GF-D8 (cell line): ENCODE data around the gene PDE4D.
"Not testable (repeated sequence)": the region's sequence is repeated elsewhere in the genome, so short reads cannot be mapped to it uniquely, and the experiment has no call there.

Experiments
- DNase-seq: peaks from one replicate; lab custom pipeline; 2025; lab: John Stamatoyannopoulos, UW

The PDE4D gene

DNA sequence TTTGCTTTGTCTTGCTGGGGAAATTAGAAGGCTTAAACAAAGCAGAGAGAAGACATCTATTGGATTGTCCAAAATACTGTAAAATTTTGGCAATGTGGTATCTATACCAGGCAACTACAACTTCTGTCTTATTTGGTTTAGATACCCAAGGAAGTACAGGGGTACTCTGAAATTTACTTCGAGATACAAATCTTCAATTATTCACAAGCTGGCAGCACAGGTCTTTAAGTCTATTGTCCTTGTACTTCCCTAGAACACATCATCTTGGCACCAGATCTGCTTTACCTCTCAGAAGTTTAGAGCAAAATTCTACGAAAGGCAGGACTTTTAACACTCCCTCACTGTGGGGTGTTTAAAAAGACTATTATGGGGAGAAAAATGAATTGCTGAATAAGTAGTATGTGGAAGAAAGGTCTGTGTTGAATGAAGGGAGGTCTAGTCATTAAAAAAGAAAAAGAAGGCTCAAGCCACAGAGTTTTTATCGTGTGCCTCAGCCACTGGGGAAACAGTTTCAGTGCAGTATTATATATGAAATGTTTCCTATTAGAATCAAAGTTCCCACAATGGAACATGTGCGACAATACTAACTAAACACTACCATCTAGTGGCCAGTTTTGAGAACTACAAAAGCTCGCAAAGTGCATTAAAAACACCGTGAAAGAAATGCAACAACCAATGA, 93.7 kb downstream of the PDE4D start:
- peak; percentile 10 for DNase-seq

- no peak for DNase-seq
Measured at GRCh38 chr5:59798862-59799667, 94.5 kb downstream of the PDE4D start.

DNA sequence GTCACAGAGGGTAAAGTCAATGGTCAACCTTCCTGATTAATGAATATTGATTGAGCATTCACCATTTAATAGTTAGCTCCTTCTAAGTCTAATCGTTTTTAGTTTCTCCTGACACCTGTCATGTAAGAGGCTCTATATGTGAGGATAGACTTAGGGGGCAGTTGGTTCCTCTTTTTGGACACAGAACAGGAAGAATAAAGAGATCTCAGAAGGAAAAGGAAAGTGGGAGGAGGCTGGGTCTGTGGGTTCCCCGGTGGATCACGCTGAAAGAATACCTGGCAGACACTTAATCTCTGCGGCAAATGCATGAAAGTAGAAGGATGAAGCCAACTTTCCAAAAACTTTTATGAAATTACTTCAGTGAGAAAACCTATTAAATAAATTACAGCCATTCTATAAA, 98.4 kb downstream of the PDE4D start:
- DNase-seq: peak; percentile 51

- no peak for DNase-seq
Measured at GRCh38 chr5:59792983-59793585, 100.4 kb downstream of the PDE4D start.

DNA sequence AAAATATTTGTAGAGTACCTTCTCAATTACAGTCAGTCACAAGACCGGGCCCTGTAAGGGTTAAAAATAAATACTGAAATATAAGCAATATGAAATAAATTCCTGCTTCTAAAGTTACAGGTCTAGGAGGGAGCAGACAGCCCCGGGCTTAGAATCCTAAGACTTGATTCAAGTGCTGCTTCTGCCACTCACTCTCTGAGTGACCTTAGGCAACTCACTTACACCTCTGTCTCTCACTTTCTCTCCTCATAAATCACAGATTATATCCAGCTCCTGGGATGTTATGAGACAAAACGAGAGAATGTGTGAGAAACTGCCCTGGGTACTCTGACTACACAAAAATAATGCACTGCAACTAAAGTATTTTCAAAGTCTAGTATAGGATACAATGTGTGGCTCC, 101.9 kb downstream of the PDE4D start:
- no peak for DNase-seq

GRCh38 chr5:59790776-59791475, 102.6 kb downstream of the PDE4D start:
- DNase-seq: no peak

- DNase-seq: no peak
Measured at GRCh38 chr5:59790376-59790775, 103.2 kb downstream of the PDE4D start.

DNA sequence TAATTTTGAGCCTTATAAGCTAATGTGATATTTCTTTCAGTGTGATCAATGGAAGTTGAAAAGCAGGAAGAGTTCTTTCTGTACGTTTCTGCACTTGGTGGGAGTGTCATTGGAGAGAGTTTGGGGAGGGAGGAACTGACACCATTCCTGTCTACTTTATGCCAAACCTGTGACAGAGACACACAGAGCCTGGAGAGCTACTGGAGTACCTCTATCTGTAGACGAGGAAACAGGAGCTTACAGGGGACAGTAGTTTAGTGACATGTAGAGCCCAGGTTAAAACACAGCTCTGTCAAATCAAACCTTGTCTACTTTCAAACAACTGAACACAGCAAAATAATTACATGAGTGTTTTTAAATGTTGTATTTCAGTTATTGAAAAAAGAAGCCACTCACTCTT, 103.6 kb downstream of the PDE4D start:
- DNase-seq: no peak

GRCh38 chr5:59789197-59789596, 104.3 kb downstream of the PDE4D start:
- DNase-seq: no peak

- DNase-seq: no peak
Measured at GRCh38 chr5:59786334-59786805, 107.2 kb downstream of the PDE4D start.

- no peak for DNase-seq
Measured at GRCh38 chr5:59785676-59786333, 107.7 kb downstream of the PDE4D start.

- not testable (repeated sequence) for DNase-seq
Measured at GRCh38 chr5:59784708-59785107, 108.8 kb downstream of the PDE4D start.

DNA sequence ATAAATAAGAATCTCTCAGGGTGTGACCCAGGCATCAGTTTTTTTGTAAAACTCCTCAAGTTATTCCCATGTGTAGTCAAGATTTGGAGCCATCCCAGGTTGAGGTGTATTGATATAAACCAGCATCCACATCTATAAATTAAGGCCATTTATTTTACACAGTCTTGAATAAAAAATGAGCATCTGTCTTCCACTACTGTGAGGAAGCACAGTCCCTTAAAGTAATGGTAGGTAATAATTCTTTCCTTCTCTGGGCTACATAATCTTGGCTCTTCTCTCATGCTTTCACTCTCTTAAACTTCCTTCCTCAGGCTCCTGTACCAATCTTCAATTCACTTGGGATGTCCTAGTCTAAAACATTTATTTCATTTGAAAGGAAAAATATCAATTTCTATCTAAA, 110.3 kb downstream of the PDE4D start:
- no peak for DNase-seq

GRCh38 chr5:59782856-59783255, 110.7 kb downstream of the PDE4D start:
- no peak for DNase-seq

DNA sequence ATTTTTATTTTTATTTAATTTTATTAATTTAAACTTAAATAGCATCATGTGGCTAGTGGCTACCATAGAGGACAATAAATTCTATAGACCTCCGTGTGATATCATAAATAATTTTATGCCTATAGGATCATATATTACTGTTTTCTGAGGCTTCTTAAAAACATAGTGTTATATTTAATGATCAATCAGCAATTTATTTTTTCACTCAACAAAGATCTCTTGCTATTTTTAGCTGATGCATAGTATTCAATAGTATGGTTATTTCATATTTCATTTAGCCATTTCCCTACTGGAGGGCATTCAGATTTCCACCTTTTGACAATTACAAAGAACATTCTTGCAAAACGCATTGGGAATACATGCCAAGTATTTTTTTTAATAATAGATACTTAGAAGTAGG, 114.1 kb downstream of the PDE4D start:
- no peak for DNase-seq

- no peak for DNase-seq
Measured at GRCh38 chr5:59777028-59777427, 116.5 kb downstream of the PDE4D start.

DNA sequence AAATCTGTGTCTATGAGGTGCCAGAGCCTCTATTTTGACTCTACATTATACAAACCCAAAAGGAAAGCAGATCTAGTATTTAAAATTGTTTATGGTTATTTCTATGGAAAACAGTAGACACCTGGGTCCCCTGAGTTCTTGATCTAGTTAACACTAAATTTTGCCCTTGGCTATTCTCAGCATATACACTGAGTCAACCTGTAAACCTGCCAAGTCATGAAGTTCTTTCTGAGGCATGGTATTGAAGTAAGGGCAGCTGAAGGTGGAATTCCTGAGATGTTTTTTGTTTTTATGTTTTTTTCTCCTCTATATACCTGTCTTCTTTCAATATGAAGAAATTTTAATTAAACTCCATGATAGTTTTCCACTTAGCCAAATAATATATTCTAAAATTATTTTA, 120.2 kb downstream of the PDE4D start:
- DNase-seq: no peak

- DNase-seq: no peak
Measured at GRCh38 chr5:59772757-59773156, 120.8 kb downstream of the PDE4D start.

GRCh38 chr5:59772206-59772605, 121.3 kb downstream of the PDE4D start:
- no peak for DNase-seq

GRCh38 chr5:59770953-59771352, 122.6 kb downstream of the PDE4D start:
- DNase-seq: no peak

DNA sequence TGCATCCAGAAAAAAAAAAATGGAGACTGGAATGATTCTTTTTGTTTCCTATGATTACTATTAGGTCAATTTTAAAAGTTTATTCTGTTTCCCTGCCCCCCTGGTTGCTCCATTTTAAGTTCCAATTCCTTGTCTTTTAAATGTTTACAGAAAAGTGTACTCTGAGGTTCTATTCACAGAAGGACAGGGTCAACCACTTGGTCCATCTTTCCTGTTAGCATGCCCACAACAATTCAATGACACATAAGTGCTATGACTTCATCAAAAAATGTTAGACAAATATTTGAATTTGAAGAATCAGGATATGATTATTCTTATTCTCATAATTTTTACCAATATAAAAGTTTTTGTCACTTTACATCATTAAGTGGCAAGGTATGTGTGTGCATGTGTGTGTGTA, 123.7 kb downstream of the PDE4D start:
- no peak for DNase-seq

DNA sequence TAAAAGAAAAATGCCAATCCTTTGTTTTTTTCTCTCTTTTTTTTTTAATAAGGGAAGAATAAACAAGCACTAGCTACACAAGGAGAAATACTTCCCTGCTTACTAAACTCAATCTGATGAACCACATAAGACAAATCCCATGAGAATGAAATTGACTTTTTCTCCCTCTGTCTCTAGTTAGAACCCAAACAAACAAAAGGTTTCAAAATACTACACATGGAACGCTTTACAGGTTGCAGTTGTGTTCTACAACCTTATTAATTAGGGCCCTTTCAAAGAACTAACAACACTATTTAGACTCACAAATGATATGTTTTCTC, 124.5 kb downstream of the PDE4D start:
- DNase-seq: no peak
